Upper lobe of right lung (tissue), 1 donor: ENCODE results near the gene CDC42EP3. TPM values are rescaled to one million over a fixed set of nuclear protein-coding genes. Genes with fewer than 3 reads are reported as not detected.

Experiments used
- ATAC-seq: fragments of 200-7000 bp; cut with Tn5 transposase; one replicate; pipeline ENCODE4 v1.9.1; 2020; ENCODE audit warnings: mild to moderate bottlenecking, moderate library complexity
- DNase-seq: peaks from one replicate; pipeline ENCODE4 v3.0.0-alpha.2; 2020
- H3K27ac ChIP-seq: fragments of 200-600 bp; one replicate; pipeline ENCODE4 v1.8.0; 2022
- H3K27me3 ChIP-seq: fragments of 200-600 bp; one replicate; pipeline ENCODE4 v1.8.0; 2022; ENCODE audit warnings: mild to moderate bottlenecking
- H3K36me3 ChIP-seq: fragments of 200-600 bp; one replicate; pipeline ENCODE4 v1.8.0; 2022
- H3K4me1 ChIP-seq: fragments of 200-600 bp; one replicate; pipeline ENCODE4 v1.8.0; 2022
- H3K4me3 ChIP-seq: fragments of 200-600 bp; one replicate; pipeline ENCODE4 v1.8.0; 2022; ENCODE audit warnings: mild to moderate bottlenecking
- H3K9me3 ChIP-seq: fragments of 200-600 bp; one replicate; pipeline ENCODE4 v1.8.0; 2022
- CTCF ChIP-seq: fragments of 200-600 bp; IDR thresholded peaks from one replicate; pipeline ENCODE4 v1.8.0; 2022; ENCODE audit warnings: antibody characterized with exemption
- intact Hi-C: fragments of 100-400 bp; cut with DNase I; formaldehyde crosslinking; loops from one replicate; pipeline ENCODE4 v1.11.0; 2022
- total RNA-seq: library from RNA; stranded (reverse); fragmentation: NEBNext Ultra II Directional; extraction: Animal tissue kit (Norgen Biotek cat#: 25700); gene quantifications from one replicate; pipeline ENCODE4 v1.2.1, GENCODE V29; 2021
- donor health status: DM: no; HTN: yes; CAD: no; lungs with severe emphysema.

CDC42EP3 gene
- total RNA-seq, 1 donor from 2014 or later = 71.1 TPM

- H3K27me3 ChIP-seq = no peaks in the 10 kb centered on the region
- H3K27ac ChIP-seq = no peak overlapping the region
- no peak for ATAC-seq
- no peak for TF ChIP-seq CTCF
- peaks cover 8% of the 10 kb centered on the region for H3K4me1 ChIP-seq
- no peaks in the 10 kb centered on the region for H3K36me3 ChIP-seq
- H3K9me3 ChIP-seq = no peaks in the 10 kb centered on the region
- DNase-seq = no peak
- intact Hi-C loops = no loop called here
- H3K4me3 ChIP-seq = no peak overlapping the region
Measured at GRCh38 chr2:37631698-37632097, 39.7 kb downstream of the CDC42EP3 start.

- intact Hi-C loops = no loop called here
- Histone ChIP-seq H3K36me3 (no peaks in the 10 kb centered on the region), H3K27me3 (no peaks in the 10 kb centered on the region), H3K4me1 (peaks cover 13% of the 10 kb centered on the region), H3K9me3 (no peaks in the 10 kb centered on the region), H3K4me3 (no peak overlapping the region), H3K27ac (no peak overlapping the region)
- no peak for TF ChIP-seq CTCF
- ATAC-seq (no peak), DNase-seq (no peak)
Measured at GRCh38 chr2:37631292-37631691, 40.1 kb downstream of the CDC42EP3 start.

GRCh38 chr2:37630776-37631175 lies 40.7 kb downstream of the CDC42EP3 start:
- intact Hi-C loops = no loop called here
- TF ChIP-seq CTCF = no peak
- no peaks in the 10 kb centered on the region for H3K9me3 ChIP-seq
- H3K27me3 ChIP-seq = no peaks in the 10 kb centered on the region
- H3K27ac ChIP-seq = no peak overlapping the region
- H3K4me3 ChIP-seq = no peak overlapping the region
- peaks cover 16% of the 10 kb centered on the region for H3K4me1 ChIP-seq
- ATAC-seq (no peak), DNase-seq (no peak)
- H3K36me3 ChIP-seq = no peaks in the 10 kb centered on the region

GRCh38 chr2:37630301-37630700 lies 41.1 kb downstream of the CDC42EP3 start:
- no peaks in the 10 kb centered on the region for H3K27me3 ChIP-seq
- H3K4me1 ChIP-seq = peaks cover 19% of the 10 kb centered on the region
- no peak for TF ChIP-seq CTCF
- intact Hi-C loops = no loop called here
- no peak overlapping the region for H3K27ac ChIP-seq
- no peaks in the 10 kb centered on the region for H3K36me3 ChIP-seq
- ATAC-seq (no peak), DNase-seq (no peak)
- H3K4me3 ChIP-seq = no peak overlapping the region
- no peaks in the 10 kb centered on the region for H3K9me3 ChIP-seq

- TF ChIP-seq CTCF = no peak
- no peaks in the 10 kb centered on the region for H3K9me3 ChIP-seq
- no peak for DNase-seq
- no peaks in the 10 kb centered on the region for H3K36me3 ChIP-seq
- no peak overlapping the region for H3K27ac ChIP-seq
- H3K27me3 ChIP-seq = no peaks in the 10 kb centered on the region
- ATAC-seq = no peak
- intact Hi-C loops = no loop called here
- H3K4me3 ChIP-seq = no peak overlapping the region
- H3K4me1 ChIP-seq = peaks cover 22% of the 10 kb centered on the region
Measured at GRCh38 chr2:37629529-37629928, 41.9 kb downstream of the CDC42EP3 start.

GRCh38 chr2:37627710-37628109 lies 43.7 kb downstream of the CDC42EP3 start:
- intact Hi-C loops = no loop called here
- ATAC-seq (no peak), DNase-seq (no peak)
- Histone ChIP-seq H3K27me3 (no peaks in the 10 kb centered on the region), H3K4me3 (no peak overlapping the region), H3K4me1 (peaks cover 25% of the 10 kb centered on the region), H3K36me3 (no peaks in the 10 kb centered on the region), H3K27ac (no peak overlapping the region), H3K9me3 (no peaks in the 10 kb centered on the region)
- no peak for TF ChIP-seq CTCF
